ENCODE data around the gene NEK1. TPM values are rescaled to one million over a fixed set of nuclear protein-coding genes. Genes with fewer than 3 reads are reported as not detected.

The NEK1 gene
- total and polyA plus RNA-seq, 12 donors: 3.6 to 18.6 (median 15.0) TPM

DNA sequence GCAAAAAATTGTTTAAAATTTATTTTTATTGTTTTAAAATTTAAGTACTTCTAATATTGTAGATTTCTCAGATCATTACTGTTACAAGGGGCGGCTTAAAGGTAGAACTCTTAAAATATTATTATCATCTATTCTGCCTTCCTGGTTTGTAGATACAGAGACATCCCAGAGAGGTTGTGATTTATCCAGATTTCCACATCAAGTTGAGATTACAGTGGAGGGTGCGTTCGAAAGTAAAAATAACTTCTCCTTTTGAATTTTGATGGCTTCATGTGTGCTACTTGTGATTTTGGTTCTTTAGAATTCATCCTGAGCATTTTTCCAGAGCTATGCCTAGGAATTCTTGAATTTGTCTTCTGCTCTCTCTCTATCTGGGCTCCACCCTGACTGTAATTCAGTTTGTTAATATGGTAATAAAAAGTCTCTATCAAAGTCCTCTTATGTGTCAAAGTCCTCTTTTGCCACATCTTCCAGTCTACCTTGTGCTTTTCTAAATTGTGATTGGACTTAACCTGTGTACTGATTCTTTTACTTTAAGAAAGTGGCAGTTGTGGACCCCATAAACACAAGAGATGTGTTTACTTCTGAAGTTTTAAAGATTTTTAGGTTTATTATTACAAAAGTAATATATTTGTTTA is 45.2 kb upstream of the NEK1 start:
- ATAC-seq (no peak), DNase-seq (no peak)
- TF ChIP-seq, protein P1, sequence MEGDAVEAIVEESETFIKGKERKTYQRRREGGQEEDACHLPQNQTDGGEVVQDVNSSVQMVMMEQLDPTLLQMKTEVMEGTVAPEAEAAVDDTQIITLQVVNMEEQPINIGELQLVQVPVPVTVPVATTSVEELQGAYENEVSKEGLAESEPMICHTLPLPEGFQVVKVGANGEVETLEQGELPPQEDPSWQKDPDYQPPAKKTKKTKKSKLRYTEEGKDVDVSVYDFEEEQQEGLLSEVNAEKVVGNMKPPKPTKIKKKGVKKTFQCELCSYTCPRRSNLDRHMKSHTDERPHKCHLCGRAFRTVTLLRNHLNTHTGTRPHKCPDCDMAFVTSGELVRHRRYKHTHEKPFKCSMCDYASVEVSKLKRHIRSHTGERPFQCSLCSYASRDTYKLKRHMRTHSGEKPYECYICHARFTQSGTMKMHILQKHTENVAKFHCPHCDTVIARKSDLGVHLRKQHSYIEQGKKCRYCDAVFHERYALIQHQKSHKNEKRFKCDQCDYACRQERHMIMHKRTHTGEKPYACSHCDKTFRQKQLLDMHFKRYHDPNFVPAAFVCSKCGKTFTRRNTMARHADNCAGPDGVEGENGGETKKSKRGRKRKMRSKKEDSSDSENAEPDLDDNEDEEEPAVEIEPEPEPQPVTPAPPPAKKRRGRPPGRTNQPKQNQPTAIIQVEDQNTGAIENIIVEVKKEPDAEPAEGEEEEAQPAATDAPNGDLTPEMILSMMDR (IDR thresholded peaks at IDR 0.05): no peak
- Histone ChIP-seq H3K9me3 (no peaks in the 10 kb centered on the region), H3K36me3 (no peaks in the 10 kb centered on the region), H3K4me3 (no peak overlapping the region), H3K27ac (peak overlapping the region in 5 of 10 donors; percentile 4 to 25 (median 10)), H3K27me3 (no peaks in the 10 kb centered on the region), H3K4me1 (peaks cover 0 to 46% (median 14%) of the 10 kb centered on the region in 9 donors)
- intact Hi-C loops (cut with DNase I): loop anchor here in 2 of 10 donors (2.0 to 5.0 kb wide), 2 partner anchors 35 to 37 kb away; partner anchors contain the start of gene CLCN3 (in 2 of the 2)
- 62 to 75% methylated on average over 3 of the region's 3 CpGs for WGBS, 2 donors

DNA sequence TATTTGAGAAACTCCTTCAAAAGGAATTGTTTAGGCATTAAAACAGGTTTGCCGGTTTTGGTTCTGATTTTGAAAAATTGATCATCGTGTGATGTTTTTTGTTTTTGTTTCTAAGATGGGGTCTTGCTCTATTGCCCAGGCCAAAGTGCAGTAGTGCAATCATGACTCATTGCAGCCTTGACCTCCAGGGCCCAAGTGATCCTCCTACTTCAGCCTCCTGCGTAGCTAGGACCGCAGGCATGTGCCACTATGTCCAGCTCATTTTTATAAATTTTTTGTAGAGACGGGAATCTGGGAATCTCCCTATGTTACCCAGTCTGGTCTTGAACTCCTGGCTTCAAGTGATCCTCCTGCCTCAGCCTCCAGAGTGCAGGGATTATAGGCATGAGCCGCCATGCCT is 43.0 kb upstream of the NEK1 start:
- peaks cover 4 to 48% (median 22%) of the 10 kb centered on the region in 9 donors for H3K4me1 ChIP-seq
- no peaks in the 10 kb centered on the region for H3K36me3 ChIP-seq
- no peaks in the 10 kb centered on the region for H3K9me3 ChIP-seq
- DNase-seq (no peak), ATAC-seq (no peak)
- intact Hi-C loops (cut with DNase I): loop anchor here in 1 of 10 donors (5.0 kb wide), 1 partner anchor 33 kb away; the partner anchor contains the start of gene CLCN3
- H3K27ac ChIP-seq: no peak overlapping the region
- TF ChIP-seq, protein P1 (IDR thresholded peaks at IDR 0.05): no peak
- H3K4me3 ChIP-seq: no peak overlapping the region
- WGBS, 2 donors: 97% methylated on average over 6 of the region's 6 CpGs
- H3K27me3 ChIP-seq: no peaks in the 10 kb centered on the region

DNA sequence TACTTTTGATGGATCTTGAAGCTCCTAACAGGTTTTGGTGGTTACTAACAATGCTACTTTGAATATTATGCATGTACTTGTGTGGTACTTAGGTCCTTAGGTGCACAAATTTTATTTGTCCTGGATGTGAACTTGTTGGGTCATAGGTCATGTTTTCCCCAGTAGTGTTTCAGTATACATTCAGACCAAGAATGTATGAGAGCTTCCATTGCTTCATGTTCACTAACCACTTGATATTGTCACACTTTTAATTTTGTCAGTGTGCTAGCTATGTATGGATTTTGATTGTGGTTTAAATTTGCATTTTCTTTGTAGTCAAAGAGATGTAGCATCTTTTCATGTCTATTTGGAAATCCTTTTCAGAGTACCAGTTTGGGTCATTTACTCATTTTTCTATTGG is 40.2 kb upstream of the NEK1 start:
- intact Hi-C loops (cut with DNase I): no loop called here
- Histone ChIP-seq H3K27me3 (no peaks in the 10 kb centered on the region), H3K36me3 (peaks cover 0 to 1% (median 0%) of the 10 kb centered on the region in 9 donors), H3K4me3 (no peak overlapping the region), H3K9me3 (no peaks in the 10 kb centered on the region), H3K27ac (peak overlapping the region in 2 of 10 donors; percentile 18 to 81), H3K4me1 (peaks cover 3 to 36% (median 17%) of the 10 kb centered on the region in 9 donors)
- TF ChIP-seq, protein P1 (IDR thresholded peaks at IDR 0.05): no peak
- DNase-seq: no peak
- ATAC-seq: no peak

DNA sequence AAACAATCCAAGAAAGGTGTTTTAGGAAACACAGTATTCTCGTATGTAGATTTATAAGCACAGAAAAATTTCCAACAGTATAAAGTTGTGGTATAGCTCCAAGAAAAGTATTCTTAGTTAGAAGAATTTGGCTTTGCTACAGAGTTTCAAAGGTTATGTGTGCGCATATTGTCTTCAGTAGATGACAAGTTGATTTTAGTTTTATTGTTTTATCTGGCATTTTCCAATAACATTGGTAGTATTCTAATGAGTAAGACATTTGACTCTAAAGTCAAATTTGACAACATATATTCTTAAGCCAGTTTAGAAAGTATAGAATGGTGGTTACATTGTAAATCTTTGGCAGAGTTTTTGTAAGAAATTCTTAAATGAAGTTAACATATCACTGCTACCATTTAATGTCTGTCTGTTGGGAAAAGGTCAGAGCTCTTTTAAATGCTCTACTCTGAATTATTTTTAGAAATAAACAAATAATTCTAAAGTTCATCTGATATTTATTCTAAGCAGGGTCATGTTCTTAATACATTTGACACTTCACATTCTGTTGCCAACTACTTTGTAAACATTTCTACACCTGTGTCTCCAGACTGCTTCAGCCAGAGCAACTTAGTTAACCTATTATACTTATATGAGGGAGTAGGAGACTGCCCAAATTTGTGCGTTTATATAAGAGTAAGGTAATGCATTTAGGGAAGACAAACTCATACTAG is 38.0 kb upstream of the NEK1 start:
- WGBS, 2 donors: 36 to 52% methylated on average over 3 of the region's 3 CpGs
- intact Hi-C loops (cut with DNase I): no loop called here
- no peaks in the 10 kb centered on the region for H3K9me3 ChIP-seq
- TF ChIP-seq, protein P1 (IDR thresholded peaks at IDR 0.05): no peak
- ATAC-seq (peak in 7 of 8 donors; percentile 19 to 68 (median 56)), DNase-seq (no peak)
- peaks cover 3 to 39% (median 17%) of the 10 kb centered on the region in 9 donors for H3K4me1 ChIP-seq
- peak overlapping the region in 2 of 10 donors; percentile 6 to 7 for H3K4me3 ChIP-seq
- no peaks in the 10 kb centered on the region for H3K27me3 ChIP-seq
- peak overlapping the region; percentile 69 to 84 (median 79) for H3K27ac ChIP-seq
- peaks cover 0 to 7% (median 0%) of the 10 kb centered on the region in 9 donors for H3K36me3 ChIP-seq
